Activated CD4-positive, alpha-beta T cell treated with anti-CD3 and anti-CD28 coated beads, Interleukin-10, Interleukin-2, amounts not matched to agents 100 ng/mL and 50 ng/mL, durations not matched to agents 16 hours and 8 hours (primary cell): ENCODE data around the gene DNAH7.

Source experiments
- DNase-seq: peaks from one replicate; pipeline ENCODE4 v3.0.0-alpha.2; 2020

DNAH7 gene

GRCh38 chr2:195857132-195857531 is 211.5 kb downstream of the DNAH7 start:
- no peak for DNase-seq

GRCh38 chr2:195850764-195851163 is 217.9 kb downstream of the DNAH7 start:
- no peak for DNase-seq

- no peak for DNase-seq
These were observed 220.3 kb downstream of the DNAH7 start for GRCh38 chr2:195848119-195848899.

- no peak for DNase-seq
These were observed 225.7 kb downstream of the DNAH7 start for GRCh38 chr2:195842932-195843331.

- no peak for DNase-seq
These were observed 230.6 kb downstream of the DNAH7 start for GRCh38 chr2:195838002-195838401.

GRCh38 chr2:195836002-195836401 is 232.6 kb downstream of the DNAH7 start:
- DNase-seq = no peak

- DNase-seq = no peak
These were observed 233.8 kb downstream of the DNAH7 start for GRCh38 chr2:195834836-195835235.

GRCh38 chr2:195830968-195831950 is 237.4 kb downstream of the DNAH7 start:
- no peak for DNase-seq

GRCh38 chr2:195824478-195824877 is 244.2 kb downstream of the DNAH7 start:
- DNase-seq = no peak

GRCh38 chr2:195823206-195823605 is 245.4 kb downstream of the DNAH7 start:
- DNase-seq = no peak

GRCh38 chr2:195821566-195821932 is 247.1 kb downstream of the DNAH7 start:
- DNase-seq = no peak

GRCh38 chr2:195820867-195821565 is 247.6 kb downstream of the DNAH7 start:
- no peak for DNase-seq

GRCh38 chr2:195820373-195820772 is 248.3 kb downstream of the DNAH7 start:
- DNase-seq = no peak

- no peak for DNase-seq
These were observed 249.4 kb downstream of the DNAH7 start for GRCh38 chr2:195819276-195819675.

GRCh38 chr2:195818526-195818925 is 250.1 kb downstream of the DNAH7 start:
- no peak for DNase-seq

- DNase-seq = no peak
These were observed 250.5 kb downstream of the DNAH7 start for GRCh38 chr2:195818106-195818505.

- no peak for DNase-seq
These were observed 253.6 kb downstream of the DNAH7 start for GRCh38 chr2:195815083-195815482.

GRCh38 chr2:195813421-195813820 is 255.2 kb downstream of the DNAH7 start:
- DNase-seq = no peak

GRCh38 chr2:195810340-195811098 is 258.1 kb downstream of the DNAH7 start:
- DNase-seq = no peak

- no peak for DNase-seq
These were observed 260.4 kb downstream of the DNAH7 start for GRCh38 chr2:195808189-195808588.

- no peak for DNase-seq
These were observed 263.2 kb downstream of the DNAH7 start for GRCh38 chr2:195805283-195805976.

- no peak for DNase-seq
These were observed 272.8 kb downstream of the DNAH7 start for GRCh38 chr2:195795879-195796278.
